Erythroblast (primary cell): ENCODE measurements around the gene TMOD1.
"Not testable (repeated sequence)": the region's sequence is repeated elsewhere in the genome, so short reads cannot be mapped to it uniquely, and the experiment has no call there.

Experiments
- GATA1 ChIP-seq: IDR thresholded peaks from 2 replicates; pipeline ENCODE4 v1.6.1; 2011; ENCODE audit warnings: low read depth, mild to moderate bottlenecking, control low read depth, low read length, moderate library complexity
- POLR2A ChIP-seq: IDR thresholded peaks from 2 replicates; pipeline ENCODE4 v1.6.1; 2011; ENCODE audit warnings: mild to moderate bottlenecking, low read length

DNA sequence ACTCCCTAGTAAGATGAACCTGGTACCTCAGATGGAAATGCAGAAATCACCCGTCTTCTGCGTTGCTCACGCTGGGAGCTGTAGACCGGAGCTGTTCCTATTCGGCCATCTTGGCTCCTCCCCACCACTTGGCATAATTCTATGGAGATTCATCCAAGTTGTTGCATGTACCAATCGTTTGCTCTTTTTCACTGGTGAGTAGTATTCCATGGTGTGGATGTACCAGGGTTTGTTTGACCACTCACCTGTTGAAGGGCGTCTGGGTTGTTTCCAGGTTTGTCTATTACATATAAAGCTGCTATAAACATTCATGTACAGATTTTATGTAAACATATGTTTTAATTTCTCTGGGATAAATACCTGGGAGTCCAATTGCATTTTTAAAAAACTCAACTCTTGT lies 85.4 kb downstream of the TMOD1 start:
- not testable (repeated sequence) for TF ChIP-seq POLR2A, GATA1
